Measurements from ENCODE around the gene POMT1. TPM values are rescaled to one million over a fixed set of nuclear protein-coding genes. Genes with fewer than 3 reads are reported as not detected.

The POMT1 gene
- total RNA-seq, 1 experiment from 2014 or later: 34.1 TPM

GRCh38 chr9:131521822-131522221 is 19.1 kb downstream of the POMT1 start:
- H2AK5ac ChIP-seq (ENCODE audit: insufficient read length, low read length): no peak overlapping the region
- TF ChIP-seq, protein P1, sequence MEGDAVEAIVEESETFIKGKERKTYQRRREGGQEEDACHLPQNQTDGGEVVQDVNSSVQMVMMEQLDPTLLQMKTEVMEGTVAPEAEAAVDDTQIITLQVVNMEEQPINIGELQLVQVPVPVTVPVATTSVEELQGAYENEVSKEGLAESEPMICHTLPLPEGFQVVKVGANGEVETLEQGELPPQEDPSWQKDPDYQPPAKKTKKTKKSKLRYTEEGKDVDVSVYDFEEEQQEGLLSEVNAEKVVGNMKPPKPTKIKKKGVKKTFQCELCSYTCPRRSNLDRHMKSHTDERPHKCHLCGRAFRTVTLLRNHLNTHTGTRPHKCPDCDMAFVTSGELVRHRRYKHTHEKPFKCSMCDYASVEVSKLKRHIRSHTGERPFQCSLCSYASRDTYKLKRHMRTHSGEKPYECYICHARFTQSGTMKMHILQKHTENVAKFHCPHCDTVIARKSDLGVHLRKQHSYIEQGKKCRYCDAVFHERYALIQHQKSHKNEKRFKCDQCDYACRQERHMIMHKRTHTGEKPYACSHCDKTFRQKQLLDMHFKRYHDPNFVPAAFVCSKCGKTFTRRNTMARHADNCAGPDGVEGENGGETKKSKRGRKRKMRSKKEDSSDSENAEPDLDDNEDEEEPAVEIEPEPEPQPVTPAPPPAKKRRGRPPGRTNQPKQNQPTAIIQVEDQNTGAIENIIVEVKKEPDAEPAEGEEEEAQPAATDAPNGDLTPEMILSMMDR (conservative IDR thresholded peaks at IDR 0.05): no peak
- H4K20me1 ChIP-seq (ENCODE audit: control insufficient read depth, insufficient read depth, insufficient read length): no peaks in the 10 kb centered on the region

More at GRCh38 chr9:131521822-131522221, 19.1 kb downstream of the POMT1 start:
- Histone ChIP-seq H3K23me2 (ENCODE audit: insufficient read length, low read depth, low read length, poor library complexity, severe bottlenecking) (no peaks in the 10 kb centered on the region), H4K8ac (replicated peaks; ENCODE audit: insufficient read length, low read depth, low read length) (no peak overlapping the region), H2AFZ (ENCODE audit: low read length) (no peak overlapping the region), H4K91ac (ENCODE audit: insufficient read length, low read depth, low read length) (no peak overlapping the region), H2BK12ac (ENCODE audit: insufficient read length, low read depth, low read length) (no peak overlapping the region), H3K4me2 (ENCODE audit: insufficient read depth, insufficient read length, low read length) (no peak overlapping the region), H2BK20ac (ENCODE audit: low read depth, low read length, poor library complexity, severe bottlenecking) (no peak overlapping the region), H3K9ac (ENCODE audit: extremely low read depth, insufficient read length, low read length) (no peak overlapping the region), H3K4me1 (ENCODE audit: insufficient read depth, low read length) (no peaks in the 10 kb centered on the region), H4K5ac (ENCODE audit: insufficient read length, low read depth, low read length) (no peak overlapping the region), H3K27ac (ENCODE audit: insufficient read length, low read depth, low read length) (no peak overlapping the region), H3K79me1 (ENCODE audit: insufficient read depth, low read depth, low read length, poor library complexity, severe bottlenecking) (no peaks in the 10 kb centered on the region), H3K14ac (ENCODE audit: insufficient read depth, low read length) (no peak overlapping the region), H3K18ac (ENCODE audit: insufficient read length, low read depth, low read length) (no peak overlapping the region), H3K23ac (ENCODE audit: insufficient read length, low read depth, low read length) (no peak overlapping the region), H2BK5ac (ENCODE audit: insufficient read length, low read length) (no peak overlapping the region), H3K79me2 (ENCODE audit: insufficient read depth, low read length) (no peaks in the 10 kb centered on the region), H2BK120ac (ENCODE audit: low read depth, low read length, poor library complexity, severe bottlenecking) (no peak overlapping the region), H3K4ac (ENCODE audit: low read depth, low read length) (no peak overlapping the region), H3K9me3 (ENCODE audit: control insufficient read depth, low read depth, low read length) (no peaks in the 10 kb centered on the region), H2BK15ac (ENCODE audit: low read depth, low read length) (no peak overlapping the region), H3K27me3 (ENCODE audit: insufficient read depth, low read length) (no peaks in the 10 kb centered on the region), H3K56ac (ENCODE audit: insufficient read length, low read depth, low read length) (no peak overlapping the region), H3T11ph (ENCODE audit: low read length) (no peak overlapping the region)
- Mint-ChIP-seq H3K36me3 (ENCODE audit: insufficient read depth in 1 of 3, low read depth in 3 of 3) (peaks cover 45 to 91% (median 84%) of the 10 kb centered on the region in 3 experiments; a peak in 6 of 7 replicates), H3K4me3 (no peak overlapping the region), H3K9me3 (no peaks in the 10 kb centered on the region), H3K4me1 (no peaks in the 10 kb centered on the region), H3K27me3 (ENCODE audit: low read depth) (no peaks in the 10 kb centered on the region), H3K27ac (no peak overlapping the region; a peak in 2 of 7 replicates)
- DNase-seq: no peak
- no CpG with 5 or more reads among the region's 13 CpGs for WGBS (ENCODE audit: extremely low coverage, insufficient read length, low lambda C conversion rate)

All from H9 (cell line).